HEK293 (cell line): ENCODE measurements around the gene SOAT2.

ENCODE experiments used
- CTCF ChIA-PET: fragments of 350-600 bp; formaldehyde crosslinking; extraction: SDS; loops from one replicate; lab custom pipeline; 2021; ENCODE audit warnings: antibody characterized with exemption; lab: Yijun Ruan, JAX
- POLR2A ChIA-PET: fragments of 300-600 bp; formaldehyde crosslinking; extraction: SDS; loops from one replicate; lab custom pipeline; 2020; ENCODE audit warnings: antibody characterized with exemption, inconsistent platforms; lab: Yijun Ruan, JAX
- H3K27ac ChIP-seq: fragments of 200-500 bp; sonication (Bioruptor generic); 2 replicates; pipeline ENCODE4 v1.5.1; 2014; ENCODE audit warnings: low read depth, low read length, control low read depth, inconsistent platforms; ENCODE audit errors: extremely low read depth
- H3K36me3 ChIP-seq, 2 experiments: fragments of 200-500 bp in 1 of 2; sonication (Bioruptor generic) in 1 of 2; 1 replicate in 1 of 2; 2 replicates in 1 of 2; pipeline ENCODE4 v1.5.1; 2014 to 2017; ENCODE audit warnings: inconsistent platforms in 2 of 2, low read length in 2 of 2; ENCODE audit not compliant: control insufficient read depth in 2 of 2, insufficient read depth in 1 of 2
- H3K4me1 ChIP-seq: fragments of 200-500 bp; sonication (Bioruptor generic); 2 replicates; pipeline ENCODE4 v1.5.1; 2014; ENCODE audit warnings: mild to moderate bottlenecking, low read length, inconsistent platforms; ENCODE audit not compliant: control insufficient read depth, insufficient read depth
- H3K4me3 ChIP-seq: 2 replicates; pipeline ENCODE4 v1.5.1; 2011; ENCODE audit warnings: low read depth, mild to moderate bottlenecking, control low read depth, low read length, moderate library complexity
- H3K9me3 ChIP-seq: fragments of 200-500 bp; sonication (Bioruptor generic); 2 replicates; pipeline ENCODE4 v1.5.1; 2014; ENCODE audit warnings: low read depth, low read length, inconsistent platforms; ENCODE audit not compliant: control insufficient read depth, insufficient read depth
- GLIS1 ChIP-seq: fragments of 450-650 bp; formaldehyde crosslinking; IDR thresholded peaks from 2 replicates; pipeline ENCODE4 v1.5.1; 2016; ENCODE audit warnings: missing biosample characterization, missing genetic modification characterization
- KLF1 ChIP-seq: fragments of 450-650 bp; formaldehyde crosslinking; IDR thresholded peaks from 2 replicates; pipeline ENCODE4 v1.5.1; 2016; ENCODE audit warnings: missing biosample characterization, missing genetic modification characterization
- KLF17 ChIP-seq: fragments of 450-650 bp; formaldehyde crosslinking; IDR thresholded peaks from 2 replicates; pipeline ENCODE4 v1.5.1; 2016; ENCODE audit warnings: missing biosample characterization, missing genetic modification characterization
- SALL2 ChIP-seq: fragments of 450-650 bp; formaldehyde crosslinking; IDR thresholded peaks from 2 replicates; pipeline ENCODE4 v1.5.0; 2017; ENCODE audit warnings: missing biosample characterization, mild to moderate bottlenecking, missing genetic modification characterization, borderline replicate concordance
- ZBTB10 ChIP-seq: fragments of 450-650 bp; formaldehyde crosslinking; IDR thresholded peaks from 2 replicates; pipeline ENCODE4 v1.5.1; 2016; ENCODE audit warnings: missing biosample characterization, missing genetic modification characterization
- ZBTB48 ChIP-seq: fragments of 450-650 bp; formaldehyde crosslinking; IDR thresholded peaks from 2 replicates; pipeline ENCODE4 v1.5.1; 2016; ENCODE audit warnings: missing biosample characterization, missing genetic modification characterization
- ZEB2 ChIP-seq: fragments of 450-650 bp; formaldehyde crosslinking; IDR thresholded peaks from 2 replicates; pipeline ENCODE4 v1.5.1; 2016; ENCODE audit warnings: missing biosample characterization, missing genetic modification characterization
- ZFP69B ChIP-seq: fragments of 450-650 bp; formaldehyde crosslinking; IDR thresholded peaks from 2 replicates; pipeline ENCODE4 v1.5.1; 2016; ENCODE audit warnings: missing biosample characterization, missing genetic modification characterization
- ZIC2 ChIP-seq: fragments of 450-650 bp; formaldehyde crosslinking; IDR thresholded peaks from 2 replicates; pipeline ENCODE4 v1.5.1; 2016; ENCODE audit warnings: missing biosample characterization, missing genetic modification characterization
- ZNF146 ChIP-seq: fragments of 450-650 bp; formaldehyde crosslinking; IDR thresholded peaks from 2 replicates; pipeline ENCODE4 v1.5.1; 2016; ENCODE audit warnings: missing biosample characterization, missing genetic modification characterization
- ZNF211 ChIP-seq: fragments of 450-650 bp; formaldehyde crosslinking; IDR thresholded peaks from 2 replicates; pipeline ENCODE4 v1.5.1; 2016; ENCODE audit warnings: low read depth, missing biosample characterization, missing genetic modification characterization
- ZNF221 ChIP-seq: fragments of 450-650 bp; formaldehyde crosslinking; IDR thresholded peaks from 2 replicates; pipeline ENCODE4 v1.5.1; 2017; ENCODE audit warnings: missing biosample characterization, missing genetic modification characterization, borderline replicate concordance
- ZNF248 ChIP-seq: fragments of 450-650 bp; formaldehyde crosslinking; IDR thresholded peaks from 2 replicates; pipeline ENCODE4 v1.5.1; 2017; ENCODE audit warnings: missing biosample characterization, missing genetic modification characterization
- ZNF391 ChIP-seq: fragments of 450-650 bp; formaldehyde crosslinking; IDR thresholded peaks from 2 replicates; pipeline ENCODE4 v1.5.1; 2016; ENCODE audit warnings: low read depth, missing biosample characterization, missing genetic modification characterization, borderline replicate concordance
- ZNF510 ChIP-seq: fragments of 450-650 bp; formaldehyde crosslinking; IDR thresholded peaks from 2 replicates; pipeline ENCODE4 v1.5.1; 2018; ENCODE audit warnings: mild to moderate bottlenecking, missing genetic modification characterization, missing biosample characterization; ENCODE audit not compliant: insufficient replicate concordance
- ZNF521 ChIP-seq: fragments of 450-650 bp; formaldehyde crosslinking; IDR thresholded peaks from 2 replicates; pipeline ENCODE4 v1.5.1; 2017; ENCODE audit warnings: missing biosample characterization, mild to moderate bottlenecking, missing genetic modification characterization
- ZNF544 ChIP-seq: fragments of 450-650 bp; formaldehyde crosslinking; IDR thresholded peaks from 2 replicates; pipeline ENCODE4 v1.5.0; 2017; ENCODE audit warnings: missing biosample characterization, missing genetic modification characterization
- ZNF600 ChIP-seq: fragments of 450-650 bp; formaldehyde crosslinking; IDR thresholded peaks from 2 replicates; pipeline ENCODE4 v1.5.1; 2016; ENCODE audit warnings: missing biosample characterization, missing genetic modification characterization
- ZNF624 ChIP-seq: fragments of 450-650 bp; formaldehyde crosslinking; IDR thresholded peaks from 2 replicates; pipeline ENCODE4 v1.5.1; 2017; ENCODE audit warnings: missing biosample characterization, missing genetic modification characterization
- ZNF639 ChIP-seq: fragments of 450-650 bp; formaldehyde crosslinking; IDR thresholded peaks from 2 replicates; pipeline ENCODE4 v1.5.1; 2016; ENCODE audit warnings: missing biosample characterization, missing genetic modification characterization
- ZNF747 ChIP-seq: fragments of 450-650 bp; formaldehyde crosslinking; IDR thresholded peaks from 2 replicates; pipeline ENCODE4 v1.5.1; 2016; ENCODE audit warnings: missing biosample characterization, missing genetic modification characterization
- ZNF76 ChIP-seq: fragments of 450-650 bp; formaldehyde crosslinking; IDR thresholded peaks from 2 replicates; pipeline ENCODE4; 2016; ENCODE audit warnings: low read depth, missing biosample characterization, missing genetic modification characterization, borderline replicate concordance
- ZSCAN16 ChIP-seq: fragments of 450-650 bp; formaldehyde crosslinking; IDR thresholded peaks from 2 replicates; pipeline ENCODE4 v1.5.1; 2016; ENCODE audit warnings: missing biosample characterization, missing genetic modification characterization

The SOAT2 gene

GRCh38 chr12:53096089-53096741 is 7.1 kb upstream of the SOAT2 start (continued):
- TF ChIP-seq KLF17 (0 out of 2 replicates have a peak, but pooled peaks have one; percentile 24), KLF1 (peak; percentile 98), ZBTB48 (tag by site-specific recombination) (0 out of 2 replicates have a peak, but pooled peaks have one; percentile 15)

GRCh38 chr12:53096759-53097158 is 6.5 kb upstream of the SOAT2 start:
- H3K4me3 ChIP-seq: no peak overlapping the region
- ChIA-PET POLR2A (interaction anchor here (1.2 to 1.5 kb wide), 2 partner anchors 17 to 36 kb away, joined by 4 to 13 read pairs; partner anchors contain the start of gene SPRYD3), CTCF (interaction anchor here (0.6 to 7.8 kb wide), 6 partner anchors 16 to 212 kb away, joined by 3 to 264 read pairs (median 4); partner anchors contain the start of gene SPRYD3)
- no peak overlapping the region for H3K27ac ChIP-seq
- H3K4me1 ChIP-seq: peaks cover 3% of the 10 kb centered on the region; the same call in 1 of the 2 replicates
- TF ChIP-seq SALL2 (tag by site-specific recombination): no peak
- TF ChIP-seq ZBTB10 (tag by site-specific recombination): no peak
- TF ChIP-seq ZNF248: no peak
- TF ChIP-seq ZIC2 (tag by site-specific recombination): 0 out of 2 replicates have a peak, but pooled peaks have one; percentile 4
- no peak for TF ChIP-seq ZNF747 (tag by site-specific recombination)
- no peak for TF ChIP-seq ZNF521 (tag by site-specific recombination)
- H3K36me3 ChIP-seq: no peaks in the 10 kb centered on the region
- H3K9me3 ChIP-seq: no peaks in the 10 kb centered on the region

- no peaks in the 10 kb centered on the region for H3K36me3 ChIP-seq
- no peak overlapping the region for H3K27ac ChIP-seq
- peak overlapping the region; percentile 55 for H3K4me3 ChIP-seq
- peaks cover 3% of the 10 kb centered on the region; the same call in 1 of the 2 replicates for H3K4me1 ChIP-seq
- no peaks in the 10 kb centered on the region for H3K9me3 ChIP-seq
- CTCF ChIA-PET: interaction anchor here (0.6 to 7.8 kb wide), 10 partner anchors 17 to 212 kb away, joined by 3 to 264 read pairs (median 4); partner anchors contain the start of gene SPRYD3
- POLR2A ChIA-PET: interaction anchor here (1.2 to 1.5 kb wide), 2 partner anchors 18 to 36 kb away, joined by 4 to 13 read pairs; partner anchors contain the start of gene SPRYD3
- TF ChIP-seq ZBTB48 (tag by site-specific recombination): no peak
- TF ChIP-seq ZNF600 (tag by site-specific recombination): no peak
- TF ChIP-seq ZNF624 (tag by site-specific recombination): no peak
- peak; percentile 25; the same call in 1 of the 2 replicates for TF ChIP-seq ZNF391 (tag by site-specific recombination)
- TF ChIP-seq ZEB2 (tag by site-specific recombination): no peak
- TF ChIP-seq ZNF639 (tag by site-specific recombination): 0 out of 2 replicates have a peak, but pooled peaks have one; percentile 29
- 0 out of 2 replicates have a peak, but pooled peaks have one; percentile 32 for TF ChIP-seq ZNF544 (tag by site-specific recombination)
- no peak for TF ChIP-seq GLIS1 (tag by site-specific recombination)
- TF ChIP-seq ZNF146: no peak
- TF ChIP-seq ZNF510 (tag by site-specific recombination): no peak
- no peak for TF ChIP-seq ZNF211 (tag by site-specific recombination)
- no peak for TF ChIP-seq ZSCAN16
- no peak for TF ChIP-seq ZNF521 (tag by site-specific recombination)
- TF ChIP-seq ZFP69B: no peak
- TF ChIP-seq ZBTB10 (tag by site-specific recombination): no peak
- TF ChIP-seq ZNF76 (tag by site-specific recombination): peak; percentile 91
- no peak for TF ChIP-seq ZNF221 (tag by site-specific recombination)
Measured at GRCh38 chr12:53097207-53097563, 6.1 kb upstream of the SOAT2 start.
